ENCODE results near the gene ARHGAP22.

ARHGAP22 gene

GRCh38 chr10:48567346-48567745 is 37.5 kb downstream of the ARHGAP22 start:
- TF ChIP-seq CTCF (IDR thresholded peaks at IDR 0.05; ENCODE audit: borderline replicate concordance, insufficient read depth, low read depth, low read length), result no peak
- no peak overlapping the region for H3K4me3 ChIP-seq (ENCODE audit: low read depth, low read length)

GRCh38 chr10:48564466-48565160 is 40.3 kb downstream of the ARHGAP22 start:
- no peak overlapping the region for H3K4me3 ChIP-seq (ENCODE audit: low read depth, low read length)
- TF ChIP-seq CTCF (IDR thresholded peaks at IDR 0.05; ENCODE audit: borderline replicate concordance, insufficient read depth, low read depth, low read length), result no peak

- no peak for TF ChIP-seq CTCF (IDR thresholded peaks at IDR 0.05; ENCODE audit: borderline replicate concordance, insufficient read depth, low read depth, low read length)
- H3K4me3 ChIP-seq (ENCODE audit: low read depth, low read length), result no peak overlapping the region
Observed at GRCh38 chr10:48557511-48558123, 47.3 kb downstream of the ARHGAP22 start.

- no peak for TF ChIP-seq CTCF (IDR thresholded peaks at IDR 0.05; ENCODE audit: borderline replicate concordance, insufficient read depth, low read depth, low read length)
- H3K4me3 ChIP-seq (ENCODE audit: low read depth, low read length), result no peak overlapping the region
Observed at GRCh38 chr10:48556713-48557112, 48.2 kb downstream of the ARHGAP22 start.

- H3K4me3 ChIP-seq (ENCODE audit: low read depth, low read length), result no peak overlapping the region
- no peak for TF ChIP-seq CTCF (IDR thresholded peaks at IDR 0.05; ENCODE audit: borderline replicate concordance, insufficient read depth, low read depth, low read length)
Observed at GRCh38 chr10:48556065-48556464, 48.8 kb downstream of the ARHGAP22 start.

GRCh38 chr10:48555310-48556042 is 49.4 kb downstream of the ARHGAP22 start:
- H3K4me3 ChIP-seq (ENCODE audit: low read depth, low read length), result no peak overlapping the region
- TF ChIP-seq CTCF (IDR thresholded peaks at IDR 0.05; ENCODE audit: borderline replicate concordance, insufficient read depth, low read depth, low read length), result no peak

Data from GM12875 (cell line).